Tibial nerve (tissue), 4 donors: Measurements from ENCODE around the gene SLC2A9. TPM values are rescaled to one million over a fixed set of nuclear protein-coding genes. Genes with fewer than 3 reads are reported as not detected.

Experiments used
- DNase-seq, 2 donors: peaks; one replicate each; pipeline ENCODE4 v3.0.0-alpha.2; 2019; ENCODE audit warnings: low spot score in 2 of 2
- H3K27ac ChIP-seq, 4 donors: fragments of 200-600 bp; sonication (generic) in 3 of 4; one replicate each; pipeline ENCODE4 v1.5.1; 2017 to 2019; ENCODE audit warnings: mild to moderate bottlenecking in 1 of 4
- H3K27me3 ChIP-seq, 2 donors: fragments of 200-600 bp; sonication (generic) in 1 of 2; one replicate each; pipeline versions ENCODE4 v1.5.1 to v1.6.0; 2017 to 2019
- H3K36me3 ChIP-seq, 3 donors: fragments of 200-600 bp; sonication (generic); one replicate each; pipeline ENCODE4 v1.5.1; 2018 to 2019
- H3K4me1 ChIP-seq, 4 donors: fragments of 200-600 bp; sonication (generic) in 3 of 4; one replicate each; pipeline ENCODE4 v1.5.1; 2017 to 2019
- H3K4me3 ChIP-seq, 4 donors: fragments of 200-600 bp; sonication (generic) in 3 of 4; one replicate each; pipeline ENCODE4 v1.5.1; 2017 to 2019; ENCODE audit warnings: mild to moderate bottlenecking in 1 of 4, moderate library complexity in 1 of 4
- H3K9me3 ChIP-seq, 4 donors: fragments of 200-600 bp; sonication (generic) in 3 of 4; one replicate each; pipeline ENCODE4 v1.5.1; 2017 to 2019
- CTCF ChIP-seq, 5 experiments: fragments of 200-600 bp in 3 of 5; fragments of 450-650 bp in 2 of 5; sonication (generic) in 3 of 5; IDR thresholded peaks; one replicate each; pipeline ENCODE4 v1.5.1; 2016 to 2019; ENCODE audit warnings: antibody characterized with exemption in 5 of 5, mild to moderate bottlenecking in 3 of 5, moderate library complexity in 2 of 5
- EP300 ChIP-seq, 2 donors: sonication (generic); formaldehyde crosslinking; IDR thresholded peaks; one replicate each; pipeline ENCODE4 v1.6.1; 2017; ENCODE audit warnings: antibody characterized with exemption in 2 of 2, mild to moderate bottlenecking in 1 of 2
- POLR2A ChIP-seq, 2 donors: fragments of 450-650 bp; IDR thresholded peaks; one replicate each; pipeline ENCODE4 v1.6.1; 2017; ENCODE audit warnings: antibody characterized with exemption in 2 of 2, mild to moderate bottlenecking in 2 of 2, moderate library complexity in 2 of 2
- WGBS, 2 donors: methylation state at CpG; one replicate each; pipeline ENCODE4 v1.1.5; 2018; 5-methylcytosine and 5-hydroxymethylcytosine counted together
- total RNA-seq, 4 donors: library from RNA; depleted of rRNA; stranded (reverse); fragments of >200 nt; gene quantifications; one replicate each; pipeline ENCODE4 v1.1.0, GENCODE V29; 2016

Gene SLC2A9
- total RNA-seq, 4 donors from 2014 or later = 2.7 to 10.7 (median 6.0) TPM

- WGBS, 2 donors = 71 to 84% methylated on average over 1 of the region's 1 CpG
- no peak for TF ChIP-seq EP300 (IDR thresholded peaks at IDR 0.05)
- no peak for TF ChIP-seq POLR2A (IDR thresholded peaks at IDR 0.05)
- TF ChIP-seq CTCF (IDR thresholded peaks at IDR 0.05) = no peak
- no peaks in the 10 kb centered on the region for H3K36me3 ChIP-seq
- no peak overlapping the region for H3K4me3 ChIP-seq
- H3K27ac ChIP-seq = no peak overlapping the region
- peaks cover 0 to 14% (median 0%) of the 10 kb centered on the region in 4 donors for H3K4me1 ChIP-seq
- no peaks in the 10 kb centered on the region for H3K27me3 ChIP-seq
- no peak for DNase-seq
- no peaks in the 10 kb centered on the region for H3K9me3 ChIP-seq
These were observed 145.8 kb downstream of the SLC2A9 start for GRCh38 chr4:9875516-9875915.

- no peak for TF ChIP-seq CTCF (IDR thresholded peaks at IDR 0.05)
- no peak for TF ChIP-seq POLR2A (IDR thresholded peaks at IDR 0.05)
- TF ChIP-seq EP300 (IDR thresholded peaks at IDR 0.05) = no peak
- Histone ChIP-seq H3K27ac (no peak overlapping the region), H3K4me1 (peaks cover 0 to 3% (median 0%) of the 10 kb centered on the region in 4 donors), H3K9me3 (peaks cover 0 to 5% (median 0%) of the 10 kb centered on the region in 4 donors), H3K36me3 (no peaks in the 10 kb centered on the region), H3K27me3 (no peaks in the 10 kb centered on the region), H3K4me3 (no peak overlapping the region)
- 93 to 98% methylated on average over 5 of the region's 5 CpGs for WGBS, 2 donors
- DNase-seq = no peak
These were observed 146.9 kb downstream of the SLC2A9 start for GRCh38 chr4:9874385-9874784.

- 78 to 82% methylated on average over 10 of the region's 10 CpGs for WGBS, 2 donors
These were observed 151.0 kb downstream of the SLC2A9 start for GRCh38 chr4:9870165-9870790.

GRCh38 chr4:9867751-9868425 is 153.4 kb downstream of the SLC2A9 start:
- no peak for DNase-seq
- Histone ChIP-seq H3K4me3 (no peak overlapping the region), H3K27me3 (no peaks in the 10 kb centered on the region), H3K4me1 (no peaks in the 10 kb centered on the region), H3K9me3 (peaks cover 0 to 5% (median 0%) of the 10 kb centered on the region in 4 donors), H3K36me3 (no peaks in the 10 kb centered on the region), H3K27ac (no peak overlapping the region)
- TF ChIP-seq EP300 (IDR thresholded peaks at IDR 0.05) (no peak), CTCF (IDR thresholded peaks at IDR 0.05) (no peak), POLR2A (IDR thresholded peaks at IDR 0.05) (no peak)
- WGBS, 2 donors = 78 to 79% methylated on average over 10 to 11 of the region's 11 CpGs

More at GRCh38 chr4:9870165-9870790, 151.0 kb downstream of the SLC2A9 start:
- no peak for DNase-seq
- no peak overlapping the region for H3K4me3 ChIP-seq
- H3K36me3 ChIP-seq = no peaks in the 10 kb centered on the region
- peaks cover 0 to 5% (median 0%) of the 10 kb centered on the region in 4 donors for H3K9me3 ChIP-seq
- H3K27ac ChIP-seq = no peak overlapping the region
- no peak for TF ChIP-seq EP300 (IDR thresholded peaks at IDR 0.05)
- TF ChIP-seq CTCF (IDR thresholded peaks at IDR 0.05) = no peak
- TF ChIP-seq POLR2A (IDR thresholded peaks at IDR 0.05) = no peak
- no peaks in the 10 kb centered on the region for H3K4me1 ChIP-seq
- H3K27me3 ChIP-seq = no peaks in the 10 kb centered on the region

- H3K27ac ChIP-seq = no peak overlapping the region
- no peak for DNase-seq
- no peak overlapping the region for H3K4me3 ChIP-seq
- H3K9me3 ChIP-seq = peaks cover 0 to 5% (median 0%) of the 10 kb centered on the region in 4 donors
- no peaks in the 10 kb centered on the region for H3K4me1 ChIP-seq
- WGBS, 2 donors = 84 to 96% methylated on average over 5 of the region's 5 CpGs
- no peak for TF ChIP-seq EP300 (IDR thresholded peaks at IDR 0.05)
- TF ChIP-seq POLR2A (IDR thresholded peaks at IDR 0.05) = no peak
- TF ChIP-seq CTCF (IDR thresholded peaks at IDR 0.05) = no peak
- no peaks in the 10 kb centered on the region for H3K27me3 ChIP-seq
- H3K36me3 ChIP-seq = no peaks in the 10 kb centered on the region
These were observed 154.4 kb downstream of the SLC2A9 start for GRCh38 chr4:9866931-9867330.
